Transverse colon (tissue), 4 donors: ENCODE results near the gene IL20RA. TPM values are rescaled to one million over a fixed set of nuclear protein-coding genes. Genes with fewer than 3 reads are reported as not detected.
A peak's percentile ranks its signal among the peaks of the same experiment; 100 is the strongest.

Experiments used
- DNase-seq: peaks from one replicate; pipeline ENCODE4 v3.0.0-alpha.2; 2019
- H3K27ac ChIP-seq, 4 donors: fragments of 200-600 bp; sonication (generic); 2 replicates each; pipeline ENCODE4 v1.5.1; 2016 to 2018; ENCODE audit warnings: inconsistent platforms in 4 of 4
- H3K27me3 ChIP-seq: fragments of 200-600 bp; sonication (generic); 2 replicates; pipeline ENCODE4 v1.5.1; 2017; ENCODE audit warnings: inconsistent platforms
- H3K36me3 ChIP-seq, 4 donors: fragments of 200-600 bp; sonication (generic); 2 replicates each; pipeline ENCODE4 v1.5.1; 2017 to 2019; ENCODE audit warnings: inconsistent platforms in 4 of 4
- H3K4me1 ChIP-seq, 4 donors: fragments of 200-600 bp; sonication (generic); 2 replicates each; pipeline ENCODE4 v1.5.1; 2017 to 2020; ENCODE audit warnings: inconsistent platforms in 4 of 4
- H3K4me3 ChIP-seq, 4 donors: fragments of 200-600 bp; sonication (generic); 1 replicate in 1 of 4; 2 replicates in 3 of 4; pipeline versions ENCODE4 v1.5.1 to v1.6.1; 2017 to 2019; ENCODE audit warnings: inconsistent platforms in 4 of 4
- H3K9me3 ChIP-seq, 2 donors: fragments of 200-600 bp; sonication (generic); 2 replicates each; pipeline ENCODE4 v1.5.1; 2017 to 2019; ENCODE audit warnings: inconsistent platforms in 2 of 2
- EP300 ChIP-seq: sonication (generic); formaldehyde crosslinking; IDR thresholded peaks from one replicate; pipeline ENCODE4 v1.6.1; 2017; ENCODE audit warnings: antibody characterized with exemption, low read depth
- POLR2A ChIP-seq: fragments of 450-650 bp; IDR thresholded peaks from one replicate; pipeline ENCODE4 v1.6.1; 2016; ENCODE audit warnings: antibody characterized with exemption, mild to moderate bottlenecking, moderate library complexity
- POLR2AphosphoS5 ChIP-seq, 3 donors: sonication (generic); formaldehyde crosslinking; IDR thresholded peaks; one replicate each; pipeline ENCODE4 v1.6.1; 2016; ENCODE audit warnings: antibody characterized with exemption in 3 of 3
- WGBS, 2 donors: methylation state at CpG; one replicate each; pipeline ENCODE4 v1.1.5; 2018; ENCODE audit warnings: low coverage in 1 of 2; 5-methylcytosine and 5-hydroxymethylcytosine counted together
- in situ Hi-C, 4 donors: fragments of 200-750 bp; cut with MboI; loops; one replicate each; pipeline versions ENCODE4 v1.15.0 to v1.15.1; 2017; ENCODE audit warnings: low sequenced_read_pairs in 3 of 4, low pct_ligation_motif_present in 1 of 4, low pct_unique_long_range_greater_than_20kb in 1 of 4
- intact Hi-C: fragments of 100-400 bp; cut with DNase I; formaldehyde crosslinking; loops from one replicate; pipeline ENCODE4 v1.15.1; 2023; ENCODE audit warnings: low total_unique reads
- total RNA-seq, 4 donors: library from RNA; depleted of rRNA; stranded (reverse); fragments of >200 nt; gene quantifications; one replicate each; pipeline ENCODE4 v1.1.0, GENCODE V29; 2016
- TF ChIP-seq, protein P1 (sequence below), 5 experiments: fragments of 200-600 bp in 3 of 5; fragments of 450-650 bp in 2 of 5; sonication (generic) in 3 of 5; IDR thresholded peaks; 1 replicate in 2 of 5; 2 replicates in 3 of 5; pipeline ENCODE4 v1.5.1; 2016 to 2017; ENCODE audit warnings: antibody characterized with exemption in 5 of 5, inconsistent platforms in 3 of 5, mild to moderate bottlenecking in 2 of 5, moderate library complexity in 1 of 5

The IL20RA gene
- total RNA-seq: 10 to 100 TPM in 2 of 4 donors, 1 to 10 TPM in 2; 7.4 to 20.5 (median 11.3) TPM

GRCh38 chr6:137044366-137045221, at the start of gene IL20RA:
IL20RA (minus strand) TSS chr6:137044965; CDS start chr6:137044728, 237 bp downstream.
- H3K36me3 ChIP-seq: no peaks in the 10 kb centered on the region
- in situ Hi-C loops: no loop called here
- WGBS, 2 donors: 19% methylated on average over 31 of the region's 83 CpGs; no CpG with 5 or more reads in 1 of the 2 donors
- H3K4me1 ChIP-seq: peaks cover 0 to 26% (median 3%) of the 10 kb centered on the region in 4 donors
- intact Hi-C loops: loop anchor here (5.0 kb wide), 1 partner anchor 713 kb away; no protein-coding TSS in a partner anchor
- no peaks in the 10 kb centered on the region for H3K9me3 ChIP-seq
- peak; percentile 1 for TF ChIP-seq POLR2A
- TF ChIP-seq, protein P1, sequence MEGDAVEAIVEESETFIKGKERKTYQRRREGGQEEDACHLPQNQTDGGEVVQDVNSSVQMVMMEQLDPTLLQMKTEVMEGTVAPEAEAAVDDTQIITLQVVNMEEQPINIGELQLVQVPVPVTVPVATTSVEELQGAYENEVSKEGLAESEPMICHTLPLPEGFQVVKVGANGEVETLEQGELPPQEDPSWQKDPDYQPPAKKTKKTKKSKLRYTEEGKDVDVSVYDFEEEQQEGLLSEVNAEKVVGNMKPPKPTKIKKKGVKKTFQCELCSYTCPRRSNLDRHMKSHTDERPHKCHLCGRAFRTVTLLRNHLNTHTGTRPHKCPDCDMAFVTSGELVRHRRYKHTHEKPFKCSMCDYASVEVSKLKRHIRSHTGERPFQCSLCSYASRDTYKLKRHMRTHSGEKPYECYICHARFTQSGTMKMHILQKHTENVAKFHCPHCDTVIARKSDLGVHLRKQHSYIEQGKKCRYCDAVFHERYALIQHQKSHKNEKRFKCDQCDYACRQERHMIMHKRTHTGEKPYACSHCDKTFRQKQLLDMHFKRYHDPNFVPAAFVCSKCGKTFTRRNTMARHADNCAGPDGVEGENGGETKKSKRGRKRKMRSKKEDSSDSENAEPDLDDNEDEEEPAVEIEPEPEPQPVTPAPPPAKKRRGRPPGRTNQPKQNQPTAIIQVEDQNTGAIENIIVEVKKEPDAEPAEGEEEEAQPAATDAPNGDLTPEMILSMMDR (IDR thresholded peaks at IDR 0.05): peak in 2 of 5 experiments; percentile 3 to 29
- no peak for TF ChIP-seq POLR2AphosphoS5 (IDR thresholded peaks at IDR 0.05)
- no peak for TF ChIP-seq EP300
- peak within 1 kb of the TSS; percentile 59 to 85 (median 82) for H3K27ac ChIP-seq
- H3K27me3 ChIP-seq: peaks cover 37% of the 10 kb centered on the region
- H3K4me3 ChIP-seq: peak within 1 kb of the TSS; percentile 63 to 87 (median 74)
- DNase-seq: peak; percentile 35

GRCh38 chr6:137093183-137094069, 48.7 kb upstream of the IL20RA start:
- TF ChIP-seq POLR2AphosphoS5 (IDR thresholded peaks at IDR 0.05): no peak
- TF ChIP-seq, protein P1 (IDR thresholded peaks at IDR 0.05): no peak
- no peak for TF ChIP-seq EP300
- no peak for TF ChIP-seq POLR2A
- 44 to 61% methylated on average over 2 to 6 of the region's 6 CpGs for WGBS, 2 donors
- Histone ChIP-seq H3K27me3 (no peaks in the 10 kb centered on the region), H3K4me3 (no peak overlapping the region), H3K36me3 (no peaks in the 10 kb centered on the region), H3K9me3 (no peaks in the 10 kb centered on the region), H3K4me1 (peaks cover 0 to 36% (median 8%) of the 10 kb centered on the region in 4 donors), H3K27ac (peak overlapping the region; percentile 0 to 58 (median 28))
- intact Hi-C loops: loop anchor here (10.0 kb wide), 1 partner anchor 221 kb away; no protein-coding TSS in a partner anchor
- in situ Hi-C loops: loop anchor here in 3 of 4 donors (10.0 to 25.0 kb wide), 4 partner anchors 219 to 544 kb away; no protein-coding TSS in a partner anchor
- no peak for DNase-seq

DNA sequence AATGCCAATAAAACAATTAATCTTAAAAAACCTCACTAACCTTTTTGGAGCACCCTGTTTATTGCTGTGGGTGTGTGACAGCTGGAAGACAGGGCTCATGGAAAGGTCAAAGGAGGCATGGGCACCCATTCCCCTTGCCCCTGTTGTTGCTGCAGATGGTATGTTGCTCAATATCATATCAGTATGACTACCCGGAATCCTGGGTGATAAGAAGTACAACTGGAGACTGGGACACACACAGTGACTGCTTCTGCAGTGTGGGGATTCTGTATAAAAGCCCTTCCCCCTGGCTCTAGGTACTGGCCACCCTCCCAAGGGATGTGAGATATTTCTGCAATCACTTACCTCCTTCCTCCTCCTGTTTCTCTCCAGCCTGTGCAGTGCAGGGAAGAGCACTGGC, 47.3 kb upstream of the IL20RA start:
- WGBS, 2 donors: 40 to 71% methylated on average over 1 of the region's 1 CpG
- intact Hi-C loops: loop anchor here (10.0 kb wide), 1 partner anchor 223 kb away; no protein-coding TSS in a partner anchor
- in situ Hi-C loops: loop anchor here in 3 of 4 donors (10.0 to 25.0 kb wide), 4 partner anchors 220 to 545 kb away; no protein-coding TSS in a partner anchor
- Histone ChIP-seq H3K4me1 (peaks cover 0 to 36% (median 8%) of the 10 kb centered on the region in 4 donors), H3K4me3 (no peak overlapping the region), H3K27me3 (no peaks in the 10 kb centered on the region), H3K27ac (peak overlapping the region in 2 of 4 donors; percentile 29 to 30), H3K9me3 (no peaks in the 10 kb centered on the region), H3K36me3 (no peaks in the 10 kb centered on the region)
- TF ChIP-seq POLR2A (no peak), POLR2AphosphoS5 (IDR thresholded peaks at IDR 0.05) (peak in 1 of 3 donors; percentile 22), EP300 (no peak)
- TF ChIP-seq, protein P1 (IDR thresholded peaks at IDR 0.05): no peak
- peak; percentile 46 for DNase-seq
